Neural cell (in vitro differentiated cells): Measurements from ENCODE around the gene PRMT2. TPM values are rescaled to one million over a fixed set of nuclear protein-coding genes. Genes with fewer than 3 reads are reported as not detected.

ENCODE experiments used
- H2AFZ ChIP-seq: fragments of 200-600, 300-800 bp; sonication (generic), shearing (Covaris generic); 2 replicates; pipeline ENCODE4 v1.6.0; 2014; ENCODE audit warnings: low read depth, mild to moderate bottlenecking, antibody characterized with exemption, low read length, moderate library complexity
- H3F3A ChIP-seq: fragments of 200-600 bp; shearing (Covaris generic); 2 replicates; pipeline ENCODE4 v1.6.1; 2016; ENCODE audit warnings: mild to moderate bottlenecking, moderate library complexity, mixed read lengths, antibody characterized with exemption, low read length; ENCODE audit not compliant: insufficient read depth, poor library complexity, severe bottlenecking
- H3K27ac ChIP-seq: fragments of 200-600, 300-800 bp; sonication (generic), shearing (Covaris generic); 2 replicates; pipeline ENCODE4 v1.5.1; 2014; ENCODE audit warnings: mild to moderate bottlenecking, low read length, moderate library complexity
- H3K27me3 ChIP-seq: fragments of 300-800, 200-600 bp; sonication (generic), shearing (Covaris generic); 2 replicates; pipeline ENCODE4 v1.6.0; 2014; ENCODE audit warnings: mild to moderate bottlenecking, low read depth, low read length, moderate library complexity; ENCODE audit not compliant: insufficient read depth
- H3K36me3 ChIP-seq: fragments of 300-800, 200-600 bp; sonication (generic), shearing (Covaris generic); 2 replicates; pipeline ENCODE4 v1.5.1; 2014; ENCODE audit warnings: mild to moderate bottlenecking, antibody characterized with exemption, low read length, moderate library complexity; ENCODE audit not compliant: insufficient read depth
- H3K4me2 ChIP-seq: fragments of 300-800, 200-600 bp; sonication (generic), shearing (Covaris generic); 2 replicates; pipeline ENCODE4 v1.6.0; 2014; ENCODE audit warnings: mild to moderate bottlenecking, low read length
- H3K4me3 ChIP-seq: fragments of 300-800, 200-600 bp; sonication (generic), shearing (Covaris generic); 2 replicates; pipeline ENCODE4 v1.5.1; 2014; ENCODE audit warnings: mild to moderate bottlenecking, low read length, moderate library complexity
- H3K79me2 ChIP-seq: fragments of 200-600 bp; shearing (Covaris generic); replicated peaks from 2 replicates; pipeline ENCODE4 v1.6.0; 2014; ENCODE audit warnings: mild to moderate bottlenecking, low read length, moderate library complexity; ENCODE audit not compliant: insufficient read depth
- H3K9ac ChIP-seq: fragments of 300-800, 200-600 bp; sonication (generic), shearing (Covaris generic); 2 replicates; pipeline ENCODE4 v1.6.1; 2016; ENCODE audit warnings: mild to moderate bottlenecking, low read length, mixed read lengths
- H3K9me2 ChIP-seq: fragments of 200-600 bp; shearing (Covaris generic); 2 replicates; pipeline ENCODE4 v1.6.1; 2016; ENCODE audit warnings: mild to moderate bottlenecking, low read length, mixed read lengths; ENCODE audit not compliant: insufficient read depth
- H3K9me3 ChIP-seq: fragments of 200-600, 300-800 bp; sonication (generic), shearing (Covaris generic); 2 replicates; pipeline ENCODE4 v1.6.1; 2016; ENCODE audit warnings: mild to moderate bottlenecking, mixed run types, low read length, moderate library complexity, mixed read lengths
- H4K20me1 ChIP-seq: fragments of 200-600 bp; shearing (Covaris generic); 2 replicates; pipeline ENCODE4 v1.6.1; 2016; ENCODE audit warnings: mild to moderate bottlenecking, mixed run types; ENCODE audit not compliant: insufficient read depth
- EP300 ChIP-seq: fragments of 450-650 bp; conservative IDR thresholded peaks from 2 replicates; pipeline ENCODE4 v1.6.1; 2014; ENCODE audit warnings: antibody characterized with exemption, mild to moderate bottlenecking, moderate library complexity; ENCODE audit not compliant: poor library complexity, severe bottlenecking
- EZH2 ChIP-seq: fragments of 200-600, 300-800 bp; shearing (Covaris generic), sonication (generic); IDR thresholded peaks from 2 replicates; pipeline ENCODE4 v1.6.1; 2014; ENCODE audit warnings: antibody characterized with exemption, low read length, borderline replicate concordance, mild to moderate bottlenecking; ENCODE audit not compliant: insufficient read depth, poor library complexity, severe bottlenecking
- MXI1 ChIP-seq: fragments of 450-650 bp; conservative IDR thresholded peaks from 2 replicates; pipeline ENCODE4 v1.6.1; 2014; ENCODE audit warnings: antibody characterized with exemption, mild to moderate bottlenecking; ENCODE audit not compliant: poor library complexity, severe bottlenecking
- POLR2AphosphoS5 ChIP-seq: IDR thresholded peaks from 2 replicates; pipeline ENCODE4 v1.6.1; 2012
- RAD21 ChIP-seq: fragments of 450-650 bp; conservative IDR thresholded peaks from 2 replicates; pipeline ENCODE4 v1.6.1; 2014; ENCODE audit warnings: antibody characterized with exemption, mild to moderate bottlenecking, moderate library complexity
- SMC3 ChIP-seq: fragments of 450-650 bp; conservative IDR thresholded peaks from 2 replicates; pipeline ENCODE4 v1.6.1; 2014; ENCODE audit warnings: antibody characterized with exemption, mild to moderate bottlenecking, moderate library complexity; ENCODE audit not compliant: poor library complexity
- TAF1 ChIP-seq: IDR thresholded peaks from 2 replicates; pipeline ENCODE4 v1.6.1; 2012; ENCODE audit warnings: low read depth
- polyA plus RNA-seq: library from polyadenylated mRNA; depleted of rRNA; stranded (reverse); fragments of >200 nt; gene quantifications from 2 replicates; pipeline ENCODE4 v1.2.3, GENCODE V29; 2014
- TF ChIP-seq, protein P1 (sequence below): IDR thresholded peaks from 2 replicates; pipeline ENCODE4 v1.6.1; 2012; ENCODE audit warnings: borderline replicate concordance
- TF ChIP-seq, protein P2 (sequence below): fragments of 450-650 bp; IDR thresholded peaks from 2 replicates; pipeline ENCODE4 v1.5.1; 2014; ENCODE audit warnings: antibody characterized with exemption, mild to moderate bottlenecking, moderate library complexity; ENCODE audit not compliant: poor library complexity, severe bottlenecking

PRMT2 gene
- polyA plus RNA-seq, 1 donor from 2014 or later = 313 TPM

DNA sequence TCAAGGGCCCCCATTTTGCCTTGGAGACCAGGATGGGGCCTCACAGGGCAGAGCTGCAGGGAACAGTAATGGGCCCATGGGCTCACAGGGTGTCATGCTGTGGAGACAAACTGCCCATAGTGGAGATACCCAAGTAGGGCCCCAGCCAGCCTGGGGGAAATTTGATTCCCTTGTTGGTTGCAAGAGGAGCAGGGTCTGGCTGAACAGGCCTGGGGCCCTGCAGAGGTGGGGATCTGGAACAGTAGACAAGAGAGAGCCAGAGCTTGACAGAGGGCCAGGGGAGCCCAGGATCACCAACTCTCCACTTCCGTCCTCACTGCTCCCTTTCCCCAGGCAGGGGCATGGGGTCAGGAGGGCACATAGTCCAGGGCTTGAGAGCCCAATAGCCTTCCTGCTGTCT lies 39.3 kb upstream of the PRMT2 start:
- H3K27ac ChIP-seq = no peak overlapping the region
- H3K36me3 ChIP-seq = no peaks in the 10 kb centered on the region
- TF ChIP-seq MXI1 = no peak
- no peak for TF ChIP-seq SMC3
- TF ChIP-seq, protein P1, sequence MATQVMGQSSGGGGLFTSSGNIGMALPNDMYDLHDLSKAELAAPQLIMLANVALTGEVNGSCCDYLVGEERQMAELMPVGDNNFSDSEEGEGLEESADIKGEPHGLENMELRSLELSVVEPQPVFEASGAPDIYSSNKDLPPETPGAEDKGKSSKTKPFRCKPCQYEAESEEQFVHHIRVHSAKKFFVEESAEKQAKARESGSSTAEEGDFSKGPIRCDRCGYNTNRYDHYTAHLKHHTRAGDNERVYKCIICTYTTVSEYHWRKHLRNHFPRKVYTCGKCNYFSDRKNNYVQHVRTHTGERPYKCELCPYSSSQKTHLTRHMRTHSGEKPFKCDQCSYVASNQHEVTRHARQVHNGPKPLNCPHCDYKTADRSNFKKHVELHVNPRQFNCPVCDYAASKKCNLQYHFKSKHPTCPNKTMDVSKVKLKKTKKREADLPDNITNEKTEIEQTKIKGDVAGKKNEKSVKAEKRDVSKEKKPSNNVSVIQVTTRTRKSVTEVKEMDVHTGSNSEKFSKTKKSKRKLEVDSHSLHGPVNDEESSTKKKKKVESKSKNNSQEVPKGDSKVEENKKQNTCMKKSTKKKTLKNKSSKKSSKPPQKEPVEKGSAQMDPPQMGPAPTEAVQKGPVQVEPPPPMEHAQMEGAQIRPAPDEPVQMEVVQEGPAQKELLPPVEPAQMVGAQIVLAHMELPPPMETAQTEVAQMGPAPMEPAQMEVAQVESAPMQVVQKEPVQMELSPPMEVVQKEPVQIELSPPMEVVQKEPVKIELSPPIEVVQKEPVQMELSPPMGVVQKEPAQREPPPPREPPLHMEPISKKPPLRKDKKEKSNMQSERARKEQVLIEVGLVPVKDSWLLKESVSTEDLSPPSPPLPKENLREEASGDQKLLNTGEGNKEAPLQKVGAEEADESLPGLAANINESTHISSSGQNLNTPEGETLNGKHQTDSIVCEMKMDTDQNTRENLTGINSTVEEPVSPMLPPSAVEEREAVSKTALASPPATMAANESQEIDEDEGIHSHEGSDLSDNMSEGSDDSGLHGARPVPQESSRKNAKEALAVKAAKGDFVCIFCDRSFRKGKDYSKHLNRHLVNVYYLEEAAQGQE = no peak
- no peak for TF ChIP-seq EZH2
- no peak for TF ChIP-seq EP300
- no peak for TF ChIP-seq RAD21
- TF ChIP-seq POLR2AphosphoS5 = no peak
- TF ChIP-seq, protein P2, sequence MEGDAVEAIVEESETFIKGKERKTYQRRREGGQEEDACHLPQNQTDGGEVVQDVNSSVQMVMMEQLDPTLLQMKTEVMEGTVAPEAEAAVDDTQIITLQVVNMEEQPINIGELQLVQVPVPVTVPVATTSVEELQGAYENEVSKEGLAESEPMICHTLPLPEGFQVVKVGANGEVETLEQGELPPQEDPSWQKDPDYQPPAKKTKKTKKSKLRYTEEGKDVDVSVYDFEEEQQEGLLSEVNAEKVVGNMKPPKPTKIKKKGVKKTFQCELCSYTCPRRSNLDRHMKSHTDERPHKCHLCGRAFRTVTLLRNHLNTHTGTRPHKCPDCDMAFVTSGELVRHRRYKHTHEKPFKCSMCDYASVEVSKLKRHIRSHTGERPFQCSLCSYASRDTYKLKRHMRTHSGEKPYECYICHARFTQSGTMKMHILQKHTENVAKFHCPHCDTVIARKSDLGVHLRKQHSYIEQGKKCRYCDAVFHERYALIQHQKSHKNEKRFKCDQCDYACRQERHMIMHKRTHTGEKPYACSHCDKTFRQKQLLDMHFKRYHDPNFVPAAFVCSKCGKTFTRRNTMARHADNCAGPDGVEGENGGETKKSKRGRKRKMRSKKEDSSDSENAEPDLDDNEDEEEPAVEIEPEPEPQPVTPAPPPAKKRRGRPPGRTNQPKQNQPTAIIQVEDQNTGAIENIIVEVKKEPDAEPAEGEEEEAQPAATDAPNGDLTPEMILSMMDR = no peak
- TF ChIP-seq TAF1 = no peak
- H3K79me2 ChIP-seq = no peaks in the 10 kb centered on the region
- H3K9me3 ChIP-seq = no peaks in the 10 kb centered on the region
- no peak overlapping the region for H3K4me3 ChIP-seq
- no peaks in the 10 kb centered on the region for H4K20me1 ChIP-seq
- no peaks in the 10 kb centered on the region for H3K27me3 ChIP-seq
- H3F3A ChIP-seq = no peaks in the 10 kb centered on the region
- no peak overlapping the region for H3K9ac ChIP-seq
- no peaks in the 10 kb centered on the region for H3K9me2 ChIP-seq
- no peak overlapping the region for H3K4me2 ChIP-seq
- no peak overlapping the region for H2AFZ ChIP-seq

DNA sequence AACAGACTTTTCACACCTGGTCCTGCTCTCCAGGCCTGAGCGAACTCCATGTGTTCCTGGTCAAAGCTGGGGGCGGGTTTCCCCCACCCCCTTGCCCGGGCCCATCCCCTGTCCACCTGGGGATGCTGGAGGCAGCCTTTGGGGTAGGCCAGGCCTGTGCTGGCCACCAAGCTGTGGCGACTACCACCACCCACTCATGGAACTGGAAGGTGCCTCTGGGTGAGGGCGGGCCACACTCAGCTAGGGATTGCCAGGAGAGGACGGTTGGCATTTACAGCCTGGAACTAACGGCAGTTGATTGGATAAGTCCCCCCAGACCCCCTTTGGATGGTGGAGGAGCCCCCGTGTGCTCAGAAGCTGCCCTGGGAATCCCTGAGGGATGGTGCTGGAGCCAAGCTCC lies 38.4 kb upstream of the PRMT2 start:
- Histone ChIP-seq H2AFZ (no peak overlapping the region), H3K4me3 (no peak overlapping the region), H3K36me3 (no peaks in the 10 kb centered on the region), H3K9me3 (no peaks in the 10 kb centered on the region), H3K79me2 (no peaks in the 10 kb centered on the region), H3K27me3 (no peaks in the 10 kb centered on the region), H4K20me1 (no peaks in the 10 kb centered on the region), H3K27ac (no peak overlapping the region), H3K4me2 (no peak overlapping the region), H3K9ac (no peak overlapping the region), H3F3A (no peaks in the 10 kb centered on the region), H3K9me2 (no peaks in the 10 kb centered on the region)
- TF ChIP-seq MXI1 (no peak), RAD21 (no peak), POLR2AphosphoS5 (no peak)

DNA sequence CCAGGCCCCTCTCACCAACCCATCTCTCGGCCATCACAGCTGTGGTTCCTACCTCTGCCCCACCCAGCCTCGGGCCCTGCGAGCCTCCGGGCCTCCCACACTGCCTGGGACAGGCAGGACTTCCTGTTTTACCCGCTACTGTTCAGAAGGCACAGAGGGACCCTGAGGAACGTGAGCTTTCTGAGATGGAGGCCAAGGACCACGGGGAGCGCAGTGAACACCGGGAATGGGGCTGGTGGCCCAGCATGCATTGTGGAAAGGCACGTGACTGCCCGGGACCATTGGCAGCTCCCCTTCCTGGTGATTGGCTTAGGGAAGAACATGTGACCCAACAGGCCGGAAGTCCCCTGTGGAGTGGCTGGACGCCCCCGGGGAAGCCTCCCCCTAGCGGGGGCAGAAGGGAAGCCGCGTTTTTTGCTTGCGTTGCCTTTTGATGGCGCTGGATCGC lies 37.6 kb upstream of the PRMT2 start:
- Histone ChIP-seq H3F3A (no peaks in the 10 kb centered on the region), H3K27me3 (no peaks in the 10 kb centered on the region), H2AFZ (no peak overlapping the region), H3K4me2 (no peak overlapping the region), H3K9ac (no peak overlapping the region), H3K9me3 (no peaks in the 10 kb centered on the region), H3K79me2 (no peaks in the 10 kb centered on the region), H4K20me1 (no peaks in the 10 kb centered on the region), H3K27ac (no peak overlapping the region), H3K4me3 (no peak overlapping the region), H3K36me3 (no peaks in the 10 kb centered on the region), H3K9me2 (no peaks in the 10 kb centered on the region)
- TF ChIP-seq TAF1 = no peak
